Measurements from ENCODE around the gene HECW1.

DNA sequence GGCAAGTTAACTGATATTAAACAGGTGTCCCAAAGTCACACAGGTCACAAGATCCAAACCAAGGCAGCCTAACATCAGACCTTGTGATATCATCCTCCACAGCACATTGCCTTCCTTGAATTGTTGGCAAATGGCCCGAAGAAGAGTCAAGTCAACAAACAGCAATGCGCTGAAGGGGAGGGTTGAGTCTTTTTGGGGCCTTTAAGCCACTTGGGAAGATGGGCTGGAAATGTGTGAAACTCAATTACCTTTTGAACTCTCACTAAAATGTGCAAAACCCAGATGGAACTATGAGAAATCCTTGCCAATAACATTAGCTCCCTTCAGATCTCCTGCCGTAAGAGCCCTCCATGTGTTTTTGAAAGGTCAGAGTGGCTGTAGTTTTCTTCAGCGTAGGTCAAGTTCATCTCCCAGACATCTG is 422.6 kb downstream of the HECW1 start:
- TF ChIP-seq, protein P1, sequence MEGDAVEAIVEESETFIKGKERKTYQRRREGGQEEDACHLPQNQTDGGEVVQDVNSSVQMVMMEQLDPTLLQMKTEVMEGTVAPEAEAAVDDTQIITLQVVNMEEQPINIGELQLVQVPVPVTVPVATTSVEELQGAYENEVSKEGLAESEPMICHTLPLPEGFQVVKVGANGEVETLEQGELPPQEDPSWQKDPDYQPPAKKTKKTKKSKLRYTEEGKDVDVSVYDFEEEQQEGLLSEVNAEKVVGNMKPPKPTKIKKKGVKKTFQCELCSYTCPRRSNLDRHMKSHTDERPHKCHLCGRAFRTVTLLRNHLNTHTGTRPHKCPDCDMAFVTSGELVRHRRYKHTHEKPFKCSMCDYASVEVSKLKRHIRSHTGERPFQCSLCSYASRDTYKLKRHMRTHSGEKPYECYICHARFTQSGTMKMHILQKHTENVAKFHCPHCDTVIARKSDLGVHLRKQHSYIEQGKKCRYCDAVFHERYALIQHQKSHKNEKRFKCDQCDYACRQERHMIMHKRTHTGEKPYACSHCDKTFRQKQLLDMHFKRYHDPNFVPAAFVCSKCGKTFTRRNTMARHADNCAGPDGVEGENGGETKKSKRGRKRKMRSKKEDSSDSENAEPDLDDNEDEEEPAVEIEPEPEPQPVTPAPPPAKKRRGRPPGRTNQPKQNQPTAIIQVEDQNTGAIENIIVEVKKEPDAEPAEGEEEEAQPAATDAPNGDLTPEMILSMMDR (conservative IDR thresholded peaks at IDR 0.05 in 1 of 2, IDR thresholded peaks at IDR 0.05 in 1 of 2; ENCODE audit: extremely low read depth in 1 of 2, insufficient read depth in 1 of 2, low read depth in 1 of 2, low read length in 2 of 2) = no peak
- no peak for TF ChIP-seq EZH2 (IDR thresholded peaks at IDR 0.05; ENCODE audit: borderline replicate concordance, low read length)

Data from mammary epithelial cell (primary cell).